ENCODE data around the gene FBLL1.
"Not testable (repeated sequence)": the region's sequence is repeated elsewhere in the genome, so short reads cannot be mapped to it uniquely, and the experiment has no call there.

Gene FBLL1

GRCh38 chr5:168553377-168554130 lies 24.4 kb downstream of the FBLL1 start:
- DNase-seq = no peak

GRCh38 chr5:168557389-168557788 lies 28.3 kb downstream of the FBLL1 start:
- no peak for DNase-seq

- no peak for DNase-seq
These were observed 33.2 kb downstream of the FBLL1 start for GRCh38 chr5:168562279-168562678.

- no peak for DNase-seq
These were observed 34.9 kb downstream of the FBLL1 start for GRCh38 chr5:168563959-168564358.

- DNase-seq = no peak
These were observed 39.6 kb downstream of the FBLL1 start for GRCh38 chr5:168568738-168569137.

- DNase-seq = no peak
These were observed 41.6 kb downstream of the FBLL1 start for GRCh38 chr5:168570490-168571328.

- DNase-seq = not testable (repeated sequence)
These were observed 44.6 kb downstream of the FBLL1 start for GRCh38 chr5:168573663-168574062.

- not testable (repeated sequence) for DNase-seq
These were observed 45.1 kb downstream of the FBLL1 start for GRCh38 chr5:168574156-168574555.

- DNase-seq = no peak
These were observed 46.6 kb downstream of the FBLL1 start for GRCh38 chr5:168575391-168576372.

GRCh38 chr5:168578006-168578405 lies 48.9 kb downstream of the FBLL1 start:
- DNase-seq = no peak

- DNase-seq = no peak
These were observed 49.7 kb downstream of the FBLL1 start, which contains the start of gene PANK3 for GRCh38 chr5:168578538-168579487. Gene PANK3 (minus strand): TSS chr5:168579368. CDS start chr5:168579283, 85 bp downstream.

GRCh38 chr5:168579488-168580226 lies 50.6 kb downstream of the FBLL1 start:
- peak; percentile 95 for DNase-seq

- no peak for DNase-seq
These were observed 51.1 kb downstream of the FBLL1 start for GRCh38 chr5:168580227-168580508.

Data from NCI-H2081 treated with DMSO at 0.1 percent for 48 hours (cell line).